DOHH2 (cell line): ENCODE results near the gene CDT1.

Source experiments
- CTCF ChIP-seq: fragments of 200-600 bp; sonication (generic); IDR thresholded peaks from one replicate; pipeline ENCODE4 v1.5.1; 2014; ENCODE audit warnings: antibody characterized with exemption, mild to moderate bottlenecking, low read depth, low read length; ENCODE audit not compliant: poor library complexity, severe bottlenecking
- EZH2phosphoT487 ChIP-seq: fragments of 200-600 bp; sonication (generic); IDR thresholded peaks from 2 replicates; pipeline ENCODE4 v1.6.1; 2017; ENCODE audit warnings: borderline replicate concordance, mild to moderate bottlenecking, antibody characterized with exemption, low read length, moderate library complexity, mixed read lengths

- TF ChIP-seq CTCF (no peak), EZH2phosphoT487 (no peak)
These were observed 6.8 kb downstream of the CDT1 start for GRCh38 chr16:88810166-88810911.
